ENCODE results near the gene CAMK2A.

DNA sequence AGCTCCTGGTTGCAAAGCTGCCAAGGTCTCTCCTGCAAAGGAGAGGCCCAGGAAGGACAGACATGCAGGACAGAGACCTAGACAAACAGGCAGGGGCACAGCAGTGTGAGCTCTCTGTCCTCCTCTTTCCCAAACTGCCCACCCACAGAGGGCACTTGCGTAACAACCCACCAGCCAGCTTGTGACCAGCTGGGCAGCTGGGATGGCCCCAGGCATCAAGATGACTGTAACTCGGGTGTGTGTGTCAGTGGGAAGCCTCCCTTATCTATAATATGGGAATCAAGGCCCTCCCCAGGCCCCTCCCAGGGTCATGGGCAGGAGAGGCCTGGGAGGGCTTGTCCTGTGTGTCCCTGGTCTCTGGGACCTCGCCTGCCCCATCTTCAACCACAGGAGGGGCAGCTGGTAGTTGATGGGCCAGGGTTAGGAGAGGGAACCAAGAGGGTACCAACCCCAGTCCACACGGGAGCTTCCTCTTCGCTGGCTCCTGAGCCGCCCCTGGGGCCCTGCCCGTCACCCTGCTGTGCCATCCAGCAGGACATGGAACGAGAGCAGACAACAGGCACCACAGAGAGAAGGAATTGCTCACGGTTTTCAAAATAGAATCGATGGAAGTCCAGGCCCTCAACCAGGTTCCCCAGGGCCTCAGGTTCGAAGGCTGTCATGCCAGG is 61.8 kb downstream of the CAMK2A start:
- TF ChIP-seq, protein P1, sequence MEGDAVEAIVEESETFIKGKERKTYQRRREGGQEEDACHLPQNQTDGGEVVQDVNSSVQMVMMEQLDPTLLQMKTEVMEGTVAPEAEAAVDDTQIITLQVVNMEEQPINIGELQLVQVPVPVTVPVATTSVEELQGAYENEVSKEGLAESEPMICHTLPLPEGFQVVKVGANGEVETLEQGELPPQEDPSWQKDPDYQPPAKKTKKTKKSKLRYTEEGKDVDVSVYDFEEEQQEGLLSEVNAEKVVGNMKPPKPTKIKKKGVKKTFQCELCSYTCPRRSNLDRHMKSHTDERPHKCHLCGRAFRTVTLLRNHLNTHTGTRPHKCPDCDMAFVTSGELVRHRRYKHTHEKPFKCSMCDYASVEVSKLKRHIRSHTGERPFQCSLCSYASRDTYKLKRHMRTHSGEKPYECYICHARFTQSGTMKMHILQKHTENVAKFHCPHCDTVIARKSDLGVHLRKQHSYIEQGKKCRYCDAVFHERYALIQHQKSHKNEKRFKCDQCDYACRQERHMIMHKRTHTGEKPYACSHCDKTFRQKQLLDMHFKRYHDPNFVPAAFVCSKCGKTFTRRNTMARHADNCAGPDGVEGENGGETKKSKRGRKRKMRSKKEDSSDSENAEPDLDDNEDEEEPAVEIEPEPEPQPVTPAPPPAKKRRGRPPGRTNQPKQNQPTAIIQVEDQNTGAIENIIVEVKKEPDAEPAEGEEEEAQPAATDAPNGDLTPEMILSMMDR (IDR thresholded peaks at IDR 0.05), result no peak
- no peak for TF ChIP-seq POLR2AphosphoS5 (IDR thresholded peaks at IDR 0.05)
- TF ChIP-seq POLR2A (IDR thresholded peaks at IDR 0.05), result no peak
- TF ChIP-seq EP300 (IDR thresholded peaks at IDR 0.05), result no peak

All from sigmoid colon (tissue), 4 donors.